RPMI7951 (cell line): ENCODE results near the gene NR2F1-AS1. TPM values are rescaled to one million over a fixed set of nuclear protein-coding genes. Genes with fewer than 3 reads are reported as not detected.

Source experiments
- DNase-seq: peaks from one replicate; pipeline ENCODE4 v3.0.0-alpha.2; 2012; ENCODE audit warnings: low read depth
- total RNA-seq: library from RNA; depleted of rRNA; stranded (reverse); fragments of >200 nt; shearing (Covaris generic); gene quantifications from 2 replicates; pipeline ENCODE4 v1.2.3, GENCODE V29; 2014

NR2F1-AS1 gene
- total RNA-seq, 1 experiment from 2014 or later = 29.2 TPM

DNA sequence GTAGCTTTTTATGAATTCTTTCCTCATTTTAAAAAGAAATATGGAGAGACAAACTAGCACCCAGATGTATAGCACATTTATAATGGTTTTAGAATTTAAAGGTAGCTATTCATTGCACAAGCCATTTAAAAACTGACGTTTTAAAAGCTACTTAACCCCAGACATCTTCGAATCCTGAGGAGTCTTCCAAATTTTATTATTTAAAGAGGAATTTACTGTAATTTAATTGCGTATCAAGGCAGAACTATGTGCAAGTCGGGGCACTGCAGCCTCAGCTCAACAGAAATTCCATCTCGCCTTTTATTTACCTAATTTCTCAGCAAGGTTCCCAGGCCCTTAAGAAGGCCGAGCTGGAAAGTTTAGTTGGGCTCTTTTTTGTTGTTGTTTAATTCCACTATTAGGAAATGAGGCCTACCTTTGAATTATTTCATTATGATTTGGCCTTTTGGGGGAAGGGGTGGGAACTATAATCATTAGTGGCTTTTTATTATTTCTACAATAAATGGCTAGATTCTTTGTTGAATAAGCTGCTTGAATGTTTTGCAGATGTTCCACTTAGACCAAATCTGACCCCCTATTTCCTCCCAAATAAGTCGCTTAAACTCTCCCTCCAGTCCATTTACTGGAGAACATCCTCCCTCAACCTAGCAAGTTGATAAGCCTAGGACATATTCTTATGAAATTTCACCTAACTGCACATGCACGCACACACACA lies 22.2 kb upstream of the NR2F1-AS1 start:
- DNase-seq = no peak

GRCh38 chr5:93602241-93603077 lies 21.4 kb upstream of the NR2F1-AS1 start:
- DNase-seq = no peak

GRCh38 chr5:93601802-93602155 lies 20.8 kb upstream of the NR2F1-AS1 start:
- DNase-seq = no peak

DNA sequence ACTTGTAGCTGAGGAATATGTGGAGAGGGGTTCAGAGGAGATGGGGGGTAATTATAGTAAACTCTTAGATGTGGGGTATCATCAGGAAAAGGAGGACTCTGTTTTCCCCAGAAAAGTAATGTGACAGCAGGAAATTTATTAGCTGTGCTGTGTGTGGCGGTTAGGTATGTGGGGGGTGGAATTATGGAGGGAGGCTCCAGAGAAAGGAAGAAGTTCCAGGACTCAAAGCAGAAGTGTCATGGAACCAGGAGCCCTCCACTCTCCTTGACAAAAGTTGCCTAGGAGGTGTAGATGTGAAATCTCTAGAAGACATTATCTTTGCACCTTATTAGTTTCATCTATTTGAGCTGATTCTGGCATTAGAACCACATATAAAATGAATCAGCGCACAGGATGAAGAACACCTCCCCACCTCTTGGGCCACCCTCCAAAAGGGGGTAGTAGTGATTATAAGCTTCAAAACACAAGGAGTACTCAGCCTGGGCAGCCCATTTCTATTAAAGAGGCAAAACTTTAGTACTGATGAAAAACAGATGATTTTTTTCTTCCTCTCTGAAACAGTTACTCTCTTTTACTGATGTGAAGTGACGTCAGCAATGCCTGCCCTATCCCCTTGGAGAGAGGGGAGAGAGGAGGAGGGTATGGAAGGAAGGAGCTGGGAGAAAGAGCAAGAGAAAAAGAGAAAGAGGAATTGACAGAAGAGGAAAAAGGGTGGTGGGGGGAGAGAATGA lies 20.2 kb upstream of the NR2F1-AS1 start:
- no peak for DNase-seq

- DNase-seq = peak; percentile 28
Measured at GRCh38 chr5:93600409-93601070, 19.5 kb upstream of the NR2F1-AS1 start.

DNA sequence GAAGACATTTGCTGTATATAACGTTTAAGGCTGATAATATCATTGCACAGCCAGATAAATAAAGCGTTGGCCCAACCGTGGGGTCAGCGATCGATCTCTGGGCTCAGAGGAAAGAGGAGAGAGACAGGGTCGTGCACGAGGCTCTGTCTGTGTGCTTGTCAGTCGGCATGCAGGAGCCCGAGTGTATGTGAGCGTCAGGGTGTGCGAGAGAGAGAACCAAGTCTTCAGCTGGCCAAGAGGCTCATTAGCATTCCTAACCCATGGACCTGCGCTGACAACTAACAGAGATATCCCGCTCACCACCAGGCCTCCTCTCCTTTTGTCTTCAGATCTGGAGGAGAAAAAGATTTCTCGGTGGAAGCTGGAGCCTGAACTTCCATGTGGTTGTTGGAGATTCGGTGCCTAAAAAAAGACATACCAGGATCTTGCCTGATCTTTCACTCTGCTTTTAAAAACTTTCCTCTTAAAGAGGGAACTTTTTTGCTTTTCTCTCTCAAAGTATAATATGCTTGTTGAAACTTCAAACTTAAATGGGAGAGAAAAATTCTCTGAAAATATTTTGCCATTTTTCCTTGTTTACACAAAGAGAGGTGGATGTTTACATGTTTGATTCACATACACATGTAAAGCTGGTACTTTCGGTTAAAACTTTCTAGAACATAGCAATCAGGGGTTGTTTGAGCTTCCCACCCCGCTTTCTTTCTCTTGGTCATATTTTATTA lies 18.5 kb upstream of the NR2F1-AS1 start:
- no peak for DNase-seq

DNA sequence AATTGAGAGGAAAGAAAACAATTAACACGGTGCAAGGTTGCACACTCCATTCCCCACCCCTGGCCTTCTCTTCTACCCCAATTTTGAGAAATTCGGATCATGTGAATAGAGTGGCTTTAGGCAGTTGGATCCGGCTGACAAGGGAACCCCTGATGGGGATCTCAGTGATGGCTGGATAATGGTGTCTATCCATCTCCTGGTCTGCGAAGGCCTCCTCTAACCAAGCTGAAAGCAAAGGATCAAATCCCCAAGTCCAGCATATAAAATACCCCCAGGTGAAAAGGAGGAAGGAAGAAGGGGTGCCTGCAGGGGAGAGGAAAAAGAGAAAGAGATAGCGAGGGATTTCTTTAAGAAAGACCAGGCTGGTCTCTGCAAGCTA lies 18.0 kb upstream of the NR2F1-AS1 start:
- DNase-seq = no peak

DNA sequence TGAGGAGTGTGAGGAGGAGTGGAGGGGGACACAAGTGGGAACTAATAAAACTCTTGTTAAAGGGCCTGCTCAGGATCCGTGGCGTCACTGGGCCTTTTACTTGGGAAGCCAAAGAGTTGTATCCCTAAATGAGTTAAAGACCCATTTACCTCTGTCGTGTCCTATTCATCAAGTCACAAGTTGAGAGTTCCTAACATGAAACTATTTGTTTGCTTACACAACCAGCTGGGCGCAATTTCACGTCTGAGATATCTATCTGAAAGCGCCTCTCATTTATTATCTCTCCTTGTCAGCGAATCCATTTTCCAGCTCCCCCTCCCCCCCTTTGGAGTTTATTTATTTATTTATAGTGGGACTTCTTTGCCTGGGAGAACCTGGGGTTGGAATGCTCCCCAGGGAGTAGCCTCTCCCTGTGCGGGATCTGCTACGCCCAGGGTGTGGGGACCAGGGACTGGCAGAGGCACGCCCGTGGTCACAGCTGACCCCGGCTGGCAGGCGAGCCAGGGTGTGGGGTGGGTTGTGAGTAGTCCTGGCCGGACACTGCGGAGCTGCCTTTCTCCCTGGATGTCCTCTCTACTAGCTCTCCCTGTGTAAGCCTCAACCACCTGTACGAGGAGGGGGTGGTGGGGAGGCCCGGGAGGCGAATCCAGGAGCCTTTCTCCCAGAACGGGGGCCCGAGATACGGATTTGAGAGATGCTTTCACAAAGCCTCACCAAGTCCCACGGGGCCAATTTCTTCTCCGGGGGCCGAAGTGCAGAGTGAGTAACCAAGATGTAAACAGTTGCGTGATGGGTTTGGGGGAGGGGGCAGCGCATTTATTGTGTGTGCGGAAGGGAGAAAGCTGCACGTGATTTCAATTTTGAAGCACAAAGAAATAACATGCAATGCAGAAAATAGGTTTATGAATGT lies 17.3 kb upstream of the NR2F1-AS1 start:
- DNase-seq = no peak

- DNase-seq = no peak
Measured at GRCh38 chr5:93596676-93597490, 15.9 kb upstream of the NR2F1-AS1 start.

DNA sequence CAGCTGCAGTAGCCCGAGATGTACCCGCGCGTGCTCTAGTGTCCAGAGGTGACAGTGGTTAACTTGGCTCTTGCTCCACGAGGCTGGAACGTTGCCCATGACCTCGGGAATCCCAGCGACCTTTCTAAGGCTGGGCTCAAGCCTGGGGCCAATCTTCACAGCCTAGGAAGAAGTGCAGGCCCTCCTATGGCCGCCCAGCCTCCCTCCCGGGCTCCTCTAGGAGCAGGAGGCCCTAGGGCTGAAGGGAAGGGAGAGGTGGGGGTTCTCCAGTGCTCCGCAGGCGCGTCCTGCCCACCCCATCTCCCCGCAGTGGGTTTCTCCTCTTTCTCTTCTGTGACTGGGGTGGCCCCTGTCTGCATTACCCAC lies 15.3 kb upstream of the NR2F1-AS1 start:
- no peak for DNase-seq

GRCh38 chr5:93595420-93596147 lies 14.6 kb upstream of the NR2F1-AS1 start:
- DNase-seq = no peak

DNA sequence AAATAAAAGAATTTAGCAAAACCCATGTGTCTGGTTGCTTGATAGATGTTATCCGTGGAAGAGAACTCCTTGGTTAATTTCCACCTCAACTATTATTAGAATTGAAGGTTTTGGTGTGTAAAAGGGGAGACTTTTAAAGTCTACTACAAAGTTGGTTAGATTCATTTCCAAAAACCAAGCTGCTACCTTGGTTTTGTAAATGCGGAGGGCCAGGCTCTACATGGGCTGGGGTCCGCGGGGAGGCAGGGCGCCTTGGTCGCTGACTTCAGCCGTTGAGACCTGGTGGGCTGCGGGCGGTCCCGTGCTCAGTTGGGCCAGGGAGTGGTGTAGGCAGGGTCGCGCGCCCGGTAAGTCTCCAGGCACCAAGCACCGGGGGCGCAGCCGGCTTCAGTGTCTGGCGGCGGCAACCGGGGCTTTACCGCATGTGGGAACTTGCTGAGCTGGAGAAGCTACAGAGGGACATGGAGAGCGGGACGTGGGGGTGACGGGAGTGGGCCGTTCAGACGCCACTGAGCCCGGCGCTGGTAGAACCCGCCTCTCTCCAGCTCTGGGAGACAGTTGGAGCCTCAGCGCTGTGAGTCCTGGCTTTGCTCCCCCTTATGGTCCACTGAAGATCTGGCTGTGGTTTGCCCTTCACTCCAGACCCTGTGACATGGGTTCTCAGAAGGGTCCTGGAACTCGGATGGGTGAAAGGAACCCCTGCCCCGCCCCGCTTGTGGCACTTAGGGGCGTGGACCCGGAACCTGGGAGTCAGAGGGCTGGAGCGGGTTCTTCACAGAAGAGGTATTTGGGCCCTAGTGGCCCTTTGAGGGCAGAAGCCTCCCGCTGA lies 13.8 kb upstream of the NR2F1-AS1 start:
- no peak for DNase-seq

- no peak for DNase-seq
Measured at GRCh38 chr5:93593476-93594131, 12.6 kb upstream of the NR2F1-AS1 start.

DNA sequence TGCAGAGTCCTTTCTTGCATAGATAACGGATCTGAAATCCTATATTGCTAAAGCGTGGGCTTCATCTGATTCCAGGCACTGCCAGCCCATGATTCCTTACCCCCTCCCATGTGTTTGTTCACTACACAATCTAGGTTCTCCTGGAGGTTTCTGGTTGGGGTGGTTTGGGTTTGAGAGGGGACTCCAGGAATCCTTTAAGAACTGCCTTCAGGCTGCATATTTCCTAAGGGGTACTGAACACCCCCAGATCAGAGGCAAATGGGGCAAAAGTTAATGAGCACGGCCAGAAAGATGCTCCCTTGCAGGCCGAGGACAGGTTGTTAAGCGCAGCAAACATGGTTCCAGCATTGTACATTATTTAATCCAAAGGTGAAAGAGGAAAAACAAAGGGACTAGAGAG lies 11.9 kb upstream of the NR2F1-AS1 start:
- no peak for DNase-seq

DNA sequence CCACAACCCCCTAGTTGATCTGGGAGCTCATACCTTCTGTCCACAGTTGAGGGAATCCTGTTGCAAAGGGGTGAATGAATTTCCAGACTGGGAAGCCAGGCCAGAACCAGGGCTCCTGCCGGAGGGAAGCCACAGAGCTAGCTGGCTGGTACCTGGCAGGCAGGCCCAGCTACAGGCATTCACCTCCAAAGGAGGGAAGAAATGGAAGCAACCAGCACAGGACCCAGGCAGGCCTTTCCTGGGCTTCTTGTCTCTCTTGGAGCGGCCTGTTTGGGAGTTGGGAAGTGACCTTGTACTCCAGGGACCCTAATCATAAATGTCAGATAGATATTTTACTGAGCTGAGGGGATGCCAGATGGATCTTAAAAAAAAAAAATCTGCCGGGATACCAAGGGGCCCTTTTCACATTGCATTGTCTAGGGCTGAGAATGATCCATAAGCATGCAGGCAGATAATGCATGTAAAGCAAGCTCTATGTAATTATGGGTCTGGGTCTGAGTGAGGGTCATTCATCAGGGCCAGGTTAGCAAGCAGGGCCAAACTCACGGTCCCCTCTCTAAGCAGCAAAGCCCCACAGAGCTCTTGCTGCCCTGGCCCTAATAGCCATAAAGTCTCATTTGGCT lies 10.4 kb upstream of the NR2F1-AS1 start:
- no peak for DNase-seq

- no peak for DNase-seq
Measured at GRCh38 chr5:93590493-93590892, 9.5 kb upstream of the NR2F1-AS1 start.

DNA sequence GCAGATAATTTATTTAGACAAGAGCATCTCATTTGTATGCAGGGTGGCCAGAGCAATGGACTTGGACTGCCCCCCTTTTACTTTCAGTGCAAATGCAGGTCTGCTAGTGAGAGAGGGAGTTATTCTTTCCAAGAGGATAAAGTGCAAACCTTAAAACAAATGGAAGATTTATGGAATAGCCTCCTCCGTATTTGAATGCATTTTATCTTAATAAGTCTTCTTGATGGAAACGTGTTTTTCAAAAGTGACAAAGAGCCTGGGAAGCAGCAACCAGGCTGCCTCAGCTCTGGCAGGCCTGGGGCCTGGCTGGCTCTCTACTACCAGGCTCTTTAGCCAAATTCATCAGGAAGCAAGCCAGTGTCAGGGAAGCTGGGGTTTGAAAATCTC lies 8.8 kb upstream of the NR2F1-AS1 start:
- no peak for DNase-seq
